ENCODE results near the gene MPC1L. TPM values are rescaled to one million over a fixed set of nuclear protein-coding genes. Genes with fewer than 3 reads are reported as not detected.
"Not testable (repeated sequence)": the region's sequence is repeated elsewhere in the genome, so short reads cannot be mapped to it uniquely, and the experiment has no call there.

Gene MPC1L
- total RNA-seq, 1 donor from 2014 or later: not detected

DNA sequence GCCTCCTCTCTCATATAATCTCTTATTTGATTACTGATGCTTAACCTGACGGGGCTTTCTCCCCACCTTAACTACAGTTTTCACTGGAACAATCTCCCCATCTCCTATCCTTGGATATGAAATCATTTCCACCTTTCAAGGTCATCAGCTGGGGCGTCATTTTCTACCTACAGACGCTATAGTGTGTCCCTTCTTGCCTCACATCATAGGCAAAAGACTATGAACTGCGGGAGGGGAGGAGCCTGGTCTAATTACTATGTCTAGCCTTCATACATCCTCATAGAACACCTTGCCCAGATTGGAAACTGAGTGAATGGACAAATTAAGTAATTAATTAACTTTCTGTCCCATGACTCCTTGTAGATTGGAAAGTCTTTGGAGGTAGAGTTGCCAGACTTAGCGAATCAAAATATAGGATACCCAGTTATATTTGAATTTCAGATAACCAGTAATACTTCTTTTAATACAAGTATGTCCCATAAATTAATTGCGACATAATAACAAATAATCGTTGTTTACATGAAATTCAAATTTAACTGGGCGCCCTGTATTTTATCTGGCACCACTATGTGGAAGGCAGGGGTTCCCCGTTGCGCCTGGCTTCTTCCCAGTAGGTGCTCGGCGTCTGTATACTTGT, 43.2 kb upstream of the MPC1L start:
- H3K4me1 Mint-ChIP-seq (ENCODE audit: unreplicated experiment): peaks cover 6% of the 10 kb centered on the region
- peak overlapping the region; percentile 98 for H3K27ac Mint-ChIP-seq
- TF ChIP-seq, protein P1, sequence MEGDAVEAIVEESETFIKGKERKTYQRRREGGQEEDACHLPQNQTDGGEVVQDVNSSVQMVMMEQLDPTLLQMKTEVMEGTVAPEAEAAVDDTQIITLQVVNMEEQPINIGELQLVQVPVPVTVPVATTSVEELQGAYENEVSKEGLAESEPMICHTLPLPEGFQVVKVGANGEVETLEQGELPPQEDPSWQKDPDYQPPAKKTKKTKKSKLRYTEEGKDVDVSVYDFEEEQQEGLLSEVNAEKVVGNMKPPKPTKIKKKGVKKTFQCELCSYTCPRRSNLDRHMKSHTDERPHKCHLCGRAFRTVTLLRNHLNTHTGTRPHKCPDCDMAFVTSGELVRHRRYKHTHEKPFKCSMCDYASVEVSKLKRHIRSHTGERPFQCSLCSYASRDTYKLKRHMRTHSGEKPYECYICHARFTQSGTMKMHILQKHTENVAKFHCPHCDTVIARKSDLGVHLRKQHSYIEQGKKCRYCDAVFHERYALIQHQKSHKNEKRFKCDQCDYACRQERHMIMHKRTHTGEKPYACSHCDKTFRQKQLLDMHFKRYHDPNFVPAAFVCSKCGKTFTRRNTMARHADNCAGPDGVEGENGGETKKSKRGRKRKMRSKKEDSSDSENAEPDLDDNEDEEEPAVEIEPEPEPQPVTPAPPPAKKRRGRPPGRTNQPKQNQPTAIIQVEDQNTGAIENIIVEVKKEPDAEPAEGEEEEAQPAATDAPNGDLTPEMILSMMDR (conservative IDR thresholded peaks at IDR 0.05): no peak
- H3K27me3 Mint-ChIP-seq: no peaks in the 10 kb centered on the region
- peaks cover 5% of the 10 kb centered on the region for H3K9me3 Mint-ChIP-seq
- peak overlapping the region; percentile 95 for H3K4me3 Mint-ChIP-seq
- H3K36me3 Mint-ChIP-seq: no peaks in the 10 kb centered on the region
- DNase-seq (ENCODE audit: extremely low spot score, unreplicated experiment): no peak

DNA sequence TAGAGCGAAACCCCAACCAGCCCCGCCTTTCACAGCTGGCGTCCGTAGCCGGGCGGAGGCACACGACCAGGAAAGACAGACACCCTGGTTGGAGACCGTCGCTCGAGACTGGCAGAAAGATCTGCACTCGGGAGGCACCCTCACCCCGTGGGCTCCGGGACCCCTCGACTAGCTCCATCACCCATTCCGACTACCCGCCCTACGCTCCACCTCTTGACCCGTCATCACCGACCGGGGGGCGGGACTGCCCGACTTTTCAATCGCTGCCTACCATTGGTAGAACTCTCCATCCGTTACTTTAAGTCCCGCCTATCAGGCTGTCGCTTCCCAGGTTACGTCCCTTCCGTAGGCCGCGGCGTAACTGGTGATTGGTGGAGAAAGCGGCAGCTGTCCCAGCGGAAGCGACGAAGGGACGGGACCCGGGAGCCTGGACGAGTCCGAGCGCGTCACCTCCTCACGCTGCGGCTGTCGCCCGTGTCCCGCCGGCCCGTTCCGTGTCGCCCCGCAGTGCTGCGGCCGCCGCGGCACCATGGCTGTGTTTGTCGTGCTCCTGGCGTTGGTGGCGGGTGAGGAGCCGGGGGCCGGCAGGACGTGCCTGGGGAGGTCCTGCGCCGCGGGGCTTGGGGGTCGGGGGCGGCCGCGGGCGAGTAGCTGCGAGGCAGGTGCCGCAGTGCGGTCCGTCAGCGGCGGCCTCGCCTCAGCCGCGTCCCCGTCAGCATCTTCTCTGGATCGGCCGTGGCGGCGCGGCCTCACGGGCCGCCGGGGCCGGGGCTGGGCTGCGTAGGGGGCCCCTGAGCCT, 42.5 kb upstream of the MPC1L start, which contains the start of gene ATP6AP2:
Gene ATP6AP2, plus strand, starts transcription at position 434 of the 799 bp plus-strand sequence. Its CDS starts 96 bp downstream, at position 530.
- H3K4me3 Mint-ChIP-seq: peak within 1 kb of the TSS; percentile 95
- peaks cover 5% of the 10 kb centered on the region for H3K9me3 Mint-ChIP-seq
- H3K36me3 Mint-ChIP-seq: no peaks in the 10 kb centered on the region
- peak within 1 kb of the TSS; percentile 98 for H3K27ac Mint-ChIP-seq
- DNase-seq (ENCODE audit: extremely low spot score, unreplicated experiment): peak; percentile 84
- TF ChIP-seq, protein P1 (conservative IDR thresholded peaks at IDR 0.05): no peak
- no peaks in the 10 kb centered on the region for H3K27me3 Mint-ChIP-seq
- H3K4me1 Mint-ChIP-seq (ENCODE audit: unreplicated experiment): peaks cover 6% of the 10 kb centered on the region

DNA sequence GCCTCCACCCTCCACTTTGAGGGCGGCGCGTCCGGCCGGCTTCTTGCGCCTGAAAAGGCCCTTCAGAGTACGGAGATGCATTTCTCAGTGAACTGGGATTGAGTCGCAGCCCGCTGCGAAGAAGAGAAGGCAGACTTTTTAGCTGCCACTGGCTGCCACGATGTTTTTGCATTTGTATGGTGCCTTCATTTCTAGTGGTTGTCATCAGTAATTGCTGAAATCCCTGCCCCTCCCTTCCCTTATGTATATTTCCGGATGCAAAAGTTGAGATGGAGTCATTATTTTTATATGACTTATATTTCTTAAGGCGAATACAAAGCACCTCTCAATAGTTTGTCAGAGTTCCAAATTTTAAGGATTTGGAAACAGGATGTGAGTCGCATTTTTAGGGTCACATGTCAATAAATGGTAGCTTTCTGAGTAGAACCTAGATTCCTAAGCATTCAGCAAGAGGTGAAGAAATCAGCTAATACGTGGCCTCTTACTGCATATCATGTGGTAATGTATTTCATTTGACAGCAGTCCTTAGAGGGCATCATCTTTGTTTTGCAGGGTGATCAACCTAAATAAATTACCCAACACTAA, 41.8 kb upstream of the MPC1L start:
- TF ChIP-seq, protein P1 (conservative IDR thresholded peaks at IDR 0.05): no peak
- no peak for DNase-seq (ENCODE audit: extremely low spot score, unreplicated experiment)
- no peaks in the 10 kb centered on the region for H3K27me3 Mint-ChIP-seq
- no peaks in the 10 kb centered on the region for H3K36me3 Mint-ChIP-seq
- peaks cover 5% of the 10 kb centered on the region for H3K9me3 Mint-ChIP-seq
- peak overlapping the region; percentile 82 for H3K4me3 Mint-ChIP-seq
- peak overlapping the region; percentile 68 for H3K27ac Mint-ChIP-seq
- peaks cover 6% of the 10 kb centered on the region for H3K4me1 Mint-ChIP-seq (ENCODE audit: unreplicated experiment)

DNA sequence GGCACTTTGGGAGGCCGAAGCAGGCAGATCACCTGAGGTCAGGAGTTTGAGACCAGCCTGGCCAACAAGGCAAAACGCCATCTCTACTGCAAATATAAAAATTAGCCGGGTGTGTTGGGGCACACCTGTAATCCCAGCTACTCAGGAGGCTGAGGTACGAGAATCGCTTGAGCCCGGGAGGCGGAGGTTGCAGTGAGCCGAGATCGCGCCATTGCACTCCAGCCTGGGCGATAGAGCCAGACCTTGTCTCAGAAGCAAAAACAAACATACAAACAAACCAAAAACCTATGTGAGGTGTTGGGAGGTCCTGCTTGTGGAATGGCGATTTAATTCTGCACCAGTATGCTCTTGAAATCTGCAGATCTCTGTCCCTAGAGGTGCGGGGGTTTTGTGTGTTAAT, 41.0 kb upstream of the MPC1L start:
- peak overlapping the region; percentile 82 for H3K4me3 Mint-ChIP-seq
- not testable (repeated sequence) for H3K36me3 Mint-ChIP-seq; H3K4me1 Mint-ChIP-seq (ENCODE audit: unreplicated experiment); H3K9me3 Mint-ChIP-seq; H3K27me3 Mint-ChIP-seq; DNase-seq (ENCODE audit: extremely low spot score, unreplicated experiment); H3K27ac Mint-ChIP-seq

DNA sequence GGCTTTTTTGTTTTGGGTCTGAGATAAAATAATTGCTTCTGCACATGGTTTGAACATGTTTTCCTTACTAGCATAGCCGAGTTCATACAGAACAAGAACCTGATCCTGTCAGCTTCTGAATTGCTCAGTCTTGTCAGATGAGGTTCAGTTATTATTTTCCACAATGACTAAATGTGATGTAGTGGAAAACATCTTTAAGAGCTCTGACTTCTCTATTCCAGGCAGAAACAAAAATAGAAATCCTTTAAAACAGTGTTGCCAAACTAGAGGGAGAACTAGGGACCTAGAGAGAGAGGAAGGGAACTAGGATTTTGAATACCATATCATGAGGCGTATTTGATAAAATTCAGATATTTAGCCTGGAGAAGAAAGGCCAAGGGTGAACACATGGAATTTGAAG, 40.4 kb upstream of the MPC1L start:
- Mint-ChIP-seq H3K4me1 (ENCODE audit: unreplicated experiment) (peaks cover 6% of the 10 kb centered on the region), H3K27ac (no peak overlapping the region), H3K27me3 (no peaks in the 10 kb centered on the region), H3K9me3 (peaks cover 5% of the 10 kb centered on the region), H3K36me3 (no peaks in the 10 kb centered on the region), H3K4me3 (peak overlapping the region; percentile 53)
- TF ChIP-seq, protein P1 (conservative IDR thresholded peaks at IDR 0.05): no peak
- no peak for DNase-seq (ENCODE audit: extremely low spot score, unreplicated experiment)

DNA sequence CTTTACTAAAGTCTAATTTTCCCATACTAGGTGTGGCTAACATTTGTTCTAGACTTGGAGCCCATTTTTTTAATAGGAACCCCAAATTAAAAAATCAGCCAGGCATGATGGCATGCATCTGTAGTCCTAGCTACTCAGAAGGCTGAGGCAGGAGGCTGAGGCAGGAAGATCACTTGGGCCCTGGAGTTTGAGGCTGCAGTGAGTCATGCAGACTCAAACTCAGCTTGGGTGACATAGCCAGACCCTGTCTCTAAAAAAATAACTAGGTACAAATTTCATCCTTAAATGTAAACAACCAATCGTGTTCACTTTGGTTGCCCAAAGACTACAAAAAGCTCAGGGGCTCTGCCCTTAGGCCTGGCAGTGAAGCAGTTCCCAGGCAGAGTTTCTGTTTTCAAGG, 35.6 kb upstream of the MPC1L start:
- not testable (repeated sequence) for H3K9me3 Mint-ChIP-seq; H3K4me3 Mint-ChIP-seq; H3K36me3 Mint-ChIP-seq; DNase-seq (ENCODE audit: extremely low spot score, unreplicated experiment); H3K4me1 Mint-ChIP-seq (ENCODE audit: unreplicated experiment); H3K27ac Mint-ChIP-seq; H3K27me3 Mint-ChIP-seq

DNA sequence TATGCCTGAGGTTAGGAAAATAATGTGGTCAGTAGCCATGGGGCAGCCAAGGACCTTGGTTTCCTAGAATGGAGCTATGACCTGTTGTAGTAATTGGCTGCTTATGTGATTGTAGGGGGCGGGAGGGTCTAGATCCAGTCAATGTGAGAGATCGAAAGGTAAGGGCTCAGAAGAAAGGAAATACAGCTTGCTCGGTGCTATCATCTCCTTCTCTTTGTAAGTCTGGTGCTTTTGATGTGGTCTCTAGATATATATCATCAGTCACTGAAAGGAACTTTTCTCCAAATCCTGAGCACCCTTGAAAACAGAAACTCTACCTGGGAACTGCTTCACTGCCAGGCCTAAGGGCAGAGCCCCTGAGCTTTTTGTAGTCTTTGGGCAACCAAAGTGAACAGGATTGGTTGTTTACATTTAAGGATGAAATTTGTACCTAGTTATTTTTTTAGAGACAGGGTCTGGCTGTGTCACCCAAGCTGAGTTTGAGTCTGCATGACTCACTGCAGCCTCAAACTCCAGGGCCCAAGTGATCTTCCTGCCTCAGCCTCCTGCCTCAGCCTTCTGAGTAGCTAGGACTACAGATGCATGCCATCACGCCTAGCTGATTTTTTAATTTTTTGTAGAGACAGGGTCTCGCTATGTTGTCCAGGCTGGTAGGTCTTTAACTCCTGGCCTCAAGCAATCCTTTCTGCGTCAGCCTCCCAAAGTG, 33.5 kb upstream of the MPC1L start:
- peaks cover 15% of the 10 kb centered on the region for H3K36me3 Mint-ChIP-seq
- not testable (repeated sequence) for H3K9me3 Mint-ChIP-seq; H3K27me3 Mint-ChIP-seq; DNase-seq (ENCODE audit: extremely low spot score, unreplicated experiment); H3K4me1 Mint-ChIP-seq (ENCODE audit: unreplicated experiment); H3K4me3 Mint-ChIP-seq; H3K27ac Mint-ChIP-seq
